Measurements from ENCODE around the gene SYK. TPM values are rescaled to one million over a fixed set of nuclear protein-coding genes. Genes with fewer than 3 reads are reported as not detected.
"Not testable (repeated sequence)": the region's sequence is repeated elsewhere in the genome, so short reads cannot be mapped to it uniquely, and the experiment has no call there.

SYK gene
- total and polyA plus RNA-seq, 4 donors = 2.1 to 31.5 (median 13.3) TPM

GRCh38 chr9:90814355-90814754 lies 12.7 kb downstream of the SYK start:
- no peaks in the 10 kb centered on the region for H3K9me3 ChIP-seq (ENCODE audit: control insufficient read depth, low read length)
- DNase-seq (no peak), ATAC-seq (ENCODE audit: low FRiP score) (no peak)
- WGBS, 2 donors = 90 to 95% methylated on average over 4 of the region's 4 CpGs
- H3K36me3 ChIP-seq (ENCODE audit: control insufficient read depth in 1 of 2, insufficient read depth in 2 of 2, low read length in 1 of 2) = no peaks in the 10 kb centered on the region
- no peak overlapping the region for H3K27ac ChIP-seq (ENCODE audit: low read depth in 1 of 2, low read length in 2 of 2)
- H3K4me3 ChIP-seq (ENCODE audit: low read length in 2 of 2) = no peak overlapping the region
- no peaks in the 10 kb centered on the region for H3K4me1 ChIP-seq (ENCODE audit: control insufficient read depth in 1 of 2, insufficient read depth in 2 of 2, low read length in 2 of 2)
- intact Hi-C loops (cut with DNase I) = no loop called here
- no peaks in the 10 kb centered on the region for H3K27me3 ChIP-seq (ENCODE audit: control insufficient read depth in 1 of 2, insufficient read depth in 2 of 2, low read length in 1 of 2)

- ATAC-seq (ENCODE audit: low FRiP score) (peak; percentile 38), DNase-seq (peak in 1 of 2 donors; percentile 77)
- peaks cover 2% of the 10 kb centered on the region for H3K9me3 ChIP-seq (ENCODE audit: control insufficient read depth, low read length)
- WGBS, 2 donors = 33 to 35% methylated on average over 13 of the region's 13 CpGs
- no peak overlapping the region for H3K27ac ChIP-seq (ENCODE audit: low read depth in 1 of 2, low read length in 2 of 2)
- H3K27me3 ChIP-seq (ENCODE audit: control insufficient read depth in 1 of 2, insufficient read depth in 2 of 2, low read length in 1 of 2) = no peaks in the 10 kb centered on the region
- no peaks in the 10 kb centered on the region for H3K36me3 ChIP-seq (ENCODE audit: control insufficient read depth in 1 of 2, insufficient read depth in 2 of 2, low read length in 1 of 2)
- H3K4me3 ChIP-seq (ENCODE audit: low read length in 2 of 2) = no peak overlapping the region
- intact Hi-C loops (cut with DNase I) = no loop called here
- H3K4me1 ChIP-seq (ENCODE audit: control insufficient read depth in 1 of 2, insufficient read depth in 2 of 2, low read length in 2 of 2) = no peaks in the 10 kb centered on the region
These were observed 13.7 kb downstream of the SYK start for GRCh38 chr9:90815183-90815943.

GRCh38 chr9:90815944-90816357 lies 14.3 kb downstream of the SYK start:
- intact Hi-C loops (cut with DNase I) = no loop called here
- Histone ChIP-seq H3K4me1 (ENCODE audit: control insufficient read depth in 1 of 2, insufficient read depth in 2 of 2, low read length in 2 of 2) (no peaks in the 10 kb centered on the region), H3K9me3 (ENCODE audit: control insufficient read depth, low read length) (peaks cover 2% of the 10 kb centered on the region), H3K4me3 (ENCODE audit: low read length in 2 of 2) (no peak overlapping the region), H3K27ac (ENCODE audit: low read depth in 1 of 2, low read length in 2 of 2) (no peak overlapping the region), H3K27me3 (ENCODE audit: control insufficient read depth in 1 of 2, insufficient read depth in 2 of 2, low read length in 1 of 2) (no peaks in the 10 kb centered on the region), H3K36me3 (ENCODE audit: control insufficient read depth in 1 of 2, insufficient read depth in 2 of 2, low read length in 1 of 2) (no peaks in the 10 kb centered on the region)
- ATAC-seq (ENCODE audit: low FRiP score) (no peak), DNase-seq (no peak)
- 76 to 83% methylated on average over 4 of the region's 4 CpGs for WGBS, 2 donors

GRCh38 chr9:90816690-90817089 lies 15.1 kb downstream of the SYK start:
- Histone ChIP-seq H3K4me3 (ENCODE audit: low read length in 2 of 2) (no peak overlapping the region), H3K27me3 (ENCODE audit: control insufficient read depth in 1 of 2, insufficient read depth in 2 of 2, low read length in 1 of 2) (no peaks in the 10 kb centered on the region), H3K36me3 (ENCODE audit: control insufficient read depth in 1 of 2, insufficient read depth in 2 of 2, low read length in 1 of 2) (no peaks in the 10 kb centered on the region), H3K9me3 (ENCODE audit: control insufficient read depth, low read length) (peaks cover 2% of the 10 kb centered on the region), H3K4me1 (ENCODE audit: control insufficient read depth in 1 of 2, insufficient read depth in 2 of 2, low read length in 2 of 2) (no peaks in the 10 kb centered on the region), H3K27ac (ENCODE audit: low read depth in 1 of 2, low read length in 2 of 2) (no peak overlapping the region)
- ATAC-seq (ENCODE audit: low FRiP score) = no peak
- 96 to 98% methylated on average over 2 of the region's 2 CpGs for WGBS, 2 donors
- no peak for DNase-seq
- intact Hi-C loops (cut with DNase I) = no loop called here

GRCh38 chr9:90818279-90818678 lies 16.7 kb downstream of the SYK start:
- Histone ChIP-seq H3K27me3 (ENCODE audit: control insufficient read depth in 1 of 2, insufficient read depth in 2 of 2, low read length in 1 of 2) (peaks cover 0 to 1% of the 10 kb centered on the region in 2 donors), H3K9me3 (ENCODE audit: control insufficient read depth, low read length) (peaks cover 5% of the 10 kb centered on the region), H3K4me3 (ENCODE audit: low read length in 2 of 2) (no peak overlapping the region), H3K36me3 (ENCODE audit: control insufficient read depth in 1 of 2, insufficient read depth in 2 of 2, low read length in 1 of 2) (no peaks in the 10 kb centered on the region), H3K4me1 (ENCODE audit: control insufficient read depth in 1 of 2, insufficient read depth in 2 of 2, low read length in 2 of 2) (no peaks in the 10 kb centered on the region), H3K27ac (ENCODE audit: low read depth in 1 of 2, low read length in 2 of 2) (no peak overlapping the region)
- intact Hi-C loops (cut with DNase I) = no loop called here
- DNase-seq (no peak), ATAC-seq (ENCODE audit: low FRiP score) (no peak)
- WGBS, 2 donors = 75 to 77% methylated on average over 6 of the region's 6 CpGs

- H3K4me3 ChIP-seq (ENCODE audit: low read length in 2 of 2); ATAC-seq (ENCODE audit: low FRiP score); DNase-seq; H3K4me1 ChIP-seq (ENCODE audit: control insufficient read depth in 1 of 2, insufficient read depth in 2 of 2, low read length in 2 of 2); H3K27me3 ChIP-seq (ENCODE audit: control insufficient read depth in 1 of 2, insufficient read depth in 2 of 2, low read length in 1 of 2); H3K36me3 ChIP-seq (ENCODE audit: control insufficient read depth in 1 of 2, insufficient read depth in 2 of 2, low read length in 1 of 2); H3K9me3 ChIP-seq (ENCODE audit: control insufficient read depth, low read length); intact Hi-C loops (cut with DNase I); H3K27ac ChIP-seq (ENCODE audit: low read depth in 1 of 2, low read length in 2 of 2): not testable (repeated sequence)
- 74 to 85% methylated on average over 4 of the region's 4 CpGs for WGBS, 2 donors
These were observed 18.8 kb downstream of the SYK start for GRCh38 chr9:90820406-90820805.

- H3K36me3 ChIP-seq (ENCODE audit: control insufficient read depth in 1 of 2, insufficient read depth in 2 of 2, low read length in 1 of 2); H3K4me1 ChIP-seq (ENCODE audit: control insufficient read depth in 1 of 2, insufficient read depth in 2 of 2, low read length in 2 of 2); H3K27me3 ChIP-seq (ENCODE audit: control insufficient read depth in 1 of 2, insufficient read depth in 2 of 2, low read length in 1 of 2); ATAC-seq (ENCODE audit: low FRiP score); H3K4me3 ChIP-seq (ENCODE audit: low read length in 2 of 2); intact Hi-C loops (cut with DNase I); H3K9me3 ChIP-seq (ENCODE audit: control insufficient read depth, low read length); H3K27ac ChIP-seq (ENCODE audit: low read depth in 1 of 2, low read length in 2 of 2); DNase-seq: not testable (repeated sequence)
- 61 to 74% methylated on average over 1 of the region's 1 CpG for WGBS, 2 donors
These were observed 19.6 kb downstream of the SYK start for GRCh38 chr9:90821236-90821635.

- ATAC-seq (ENCODE audit: low FRiP score) = no peak
These were observed 20.1 kb downstream of the SYK start for GRCh38 chr9:90821697-90822096.

GRCh38 chr9:90822866-90823265 lies 21.2 kb downstream of the SYK start:
- Histone ChIP-seq H3K9me3 (ENCODE audit: control insufficient read depth, low read length) (peaks cover 6% of the 10 kb centered on the region), H3K27me3 (ENCODE audit: control insufficient read depth in 1 of 2, insufficient read depth in 2 of 2, low read length in 1 of 2) (peaks cover 0 to 1% of the 10 kb centered on the region in 2 donors), H3K36me3 (ENCODE audit: control insufficient read depth in 1 of 2, insufficient read depth in 2 of 2, low read length in 1 of 2) (no peaks in the 10 kb centered on the region), H3K4me3 (ENCODE audit: low read length in 2 of 2) (no peak overlapping the region), H3K4me1 (ENCODE audit: control insufficient read depth in 1 of 2, insufficient read depth in 2 of 2, low read length in 2 of 2) (no peaks in the 10 kb centered on the region), H3K27ac (ENCODE audit: low read depth in 1 of 2, low read length in 2 of 2) (no peak overlapping the region)
- intact Hi-C loops (cut with DNase I) = no loop called here
- no peak for ATAC-seq (ENCODE audit: low FRiP score)
- DNase-seq = no peak
- 89 to 94% methylated on average over 2 of the region's 2 CpGs for WGBS, 2 donors

More at GRCh38 chr9:90821697-90822096, 20.1 kb downstream of the SYK start:
- no peak for DNase-seq
- H3K4me1 ChIP-seq (ENCODE audit: control insufficient read depth in 1 of 2, insufficient read depth in 2 of 2, low read length in 2 of 2) = no peaks in the 10 kb centered on the region
- 83% methylated on average over 5 of the region's 5 CpGs for WGBS, 2 donors
- intact Hi-C loops (cut with DNase I) = no loop called here
- no peak overlapping the region for H3K4me3 ChIP-seq (ENCODE audit: low read length in 2 of 2)
- H3K27ac ChIP-seq (ENCODE audit: low read depth in 1 of 2, low read length in 2 of 2) = no peak overlapping the region
- no peaks in the 10 kb centered on the region for H3K36me3 ChIP-seq (ENCODE audit: control insufficient read depth in 1 of 2, insufficient read depth in 2 of 2, low read length in 1 of 2)
- peaks cover 0 to 1% of the 10 kb centered on the region in 2 donors for H3K27me3 ChIP-seq (ENCODE audit: control insufficient read depth in 1 of 2, insufficient read depth in 2 of 2, low read length in 1 of 2)
- H3K9me3 ChIP-seq (ENCODE audit: control insufficient read depth, low read length) = peaks cover 5% of the 10 kb centered on the region
